Cardiac fibroblast (primary cell): ENCODE data around the gene TRIM24.

Experiments
- DNase-seq, 2 donors: peaks; one replicate each; pipeline versions ENCODE4 v3.0.0 to v3.0.0-alpha.2; 2010; ENCODE audit warnings: low read depth in 2 of 2
- H3K4me3 ChIP-seq, 2 donors: replicated peaks in 1 of 2; 1 replicate in 1 of 2; 2 replicates in 1 of 2; pipeline ENCODE4 v1.5.1; 2011; ENCODE audit warnings: low read depth in 2 of 2, low read length in 2 of 2, mild to moderate bottlenecking in 2 of 2, moderate library complexity in 1 of 2
- TF ChIP-seq, protein P1 (sequence below): IDR thresholded peaks from one replicate; pipeline ENCODE4 v1.5.1; 2011; ENCODE audit warnings: low read depth, mild to moderate bottlenecking, low read length, inconsistent platforms

TRIM24 gene

DNA sequence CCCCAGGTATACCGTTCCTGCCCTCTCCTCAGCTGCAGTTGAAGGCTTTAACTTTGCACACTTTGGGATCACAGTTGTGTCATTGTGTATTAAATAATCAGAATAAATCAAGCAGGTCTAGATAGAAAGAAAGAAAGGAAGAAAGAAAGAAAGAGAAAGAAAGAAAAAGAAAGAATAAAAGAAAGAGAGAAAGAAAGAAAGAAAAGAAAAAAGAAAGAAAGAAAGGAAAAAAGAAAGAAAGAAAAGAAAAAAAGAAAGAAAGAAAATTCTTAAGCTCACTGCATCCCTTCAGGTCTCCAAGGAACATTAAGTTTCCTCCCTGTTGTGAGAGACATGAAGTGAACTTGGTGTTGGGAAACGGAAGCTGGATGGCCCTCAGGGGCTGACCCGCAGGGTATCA is 17.2 kb upstream of the TRIM24 start:
- no peak for DNase-seq
- H3K4me3 ChIP-seq = no peak overlapping the region
- TF ChIP-seq, protein P1, sequence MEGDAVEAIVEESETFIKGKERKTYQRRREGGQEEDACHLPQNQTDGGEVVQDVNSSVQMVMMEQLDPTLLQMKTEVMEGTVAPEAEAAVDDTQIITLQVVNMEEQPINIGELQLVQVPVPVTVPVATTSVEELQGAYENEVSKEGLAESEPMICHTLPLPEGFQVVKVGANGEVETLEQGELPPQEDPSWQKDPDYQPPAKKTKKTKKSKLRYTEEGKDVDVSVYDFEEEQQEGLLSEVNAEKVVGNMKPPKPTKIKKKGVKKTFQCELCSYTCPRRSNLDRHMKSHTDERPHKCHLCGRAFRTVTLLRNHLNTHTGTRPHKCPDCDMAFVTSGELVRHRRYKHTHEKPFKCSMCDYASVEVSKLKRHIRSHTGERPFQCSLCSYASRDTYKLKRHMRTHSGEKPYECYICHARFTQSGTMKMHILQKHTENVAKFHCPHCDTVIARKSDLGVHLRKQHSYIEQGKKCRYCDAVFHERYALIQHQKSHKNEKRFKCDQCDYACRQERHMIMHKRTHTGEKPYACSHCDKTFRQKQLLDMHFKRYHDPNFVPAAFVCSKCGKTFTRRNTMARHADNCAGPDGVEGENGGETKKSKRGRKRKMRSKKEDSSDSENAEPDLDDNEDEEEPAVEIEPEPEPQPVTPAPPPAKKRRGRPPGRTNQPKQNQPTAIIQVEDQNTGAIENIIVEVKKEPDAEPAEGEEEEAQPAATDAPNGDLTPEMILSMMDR = no peak

DNA sequence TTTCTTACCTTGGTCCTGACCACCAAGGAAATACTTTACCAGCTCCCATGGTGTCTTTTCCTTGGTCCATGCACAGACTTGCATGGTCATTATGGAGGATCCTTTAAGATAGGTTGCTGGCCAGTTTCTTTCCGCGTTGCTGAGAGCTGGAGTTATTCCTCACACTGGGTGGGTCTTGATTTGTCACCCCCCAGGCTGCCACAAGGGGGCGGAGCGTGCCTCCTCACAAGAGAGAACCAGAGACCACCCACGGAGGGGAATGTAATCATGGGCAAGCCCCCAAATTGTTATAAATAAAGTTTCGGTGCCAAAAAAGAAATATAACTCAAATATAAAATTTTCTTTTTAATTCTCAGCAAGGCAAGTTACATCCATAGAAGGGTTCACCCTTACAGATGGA is 10.5 kb upstream of the TRIM24 start:
- DNase-seq = no peak
- TF ChIP-seq, protein P1 = peak; percentile 22
- H3K4me3 ChIP-seq = no peak overlapping the region

DNA sequence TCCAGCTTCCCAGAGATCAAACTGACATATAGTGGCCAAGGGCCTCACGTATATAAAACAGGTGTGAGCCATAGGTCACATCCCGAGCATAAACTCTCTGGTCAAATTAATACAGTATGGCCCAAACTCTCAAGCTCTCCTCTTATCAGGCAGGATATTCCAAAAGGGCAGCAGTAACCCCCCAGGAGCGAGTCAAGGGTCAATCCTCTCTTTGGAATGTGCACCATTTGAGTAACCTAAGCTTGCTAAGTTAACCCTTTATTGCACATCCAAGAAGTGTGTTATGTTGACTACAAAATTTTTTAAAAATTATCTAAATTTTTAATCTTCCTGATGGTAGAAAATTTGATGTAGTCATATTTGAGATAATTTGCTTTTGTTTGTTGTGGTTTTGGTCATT is 4.5 kb upstream of the TRIM24 start:
- TF ChIP-seq, protein P1 = no peak
- H3K4me3 ChIP-seq = no peak overlapping the region
- no peak for DNase-seq

DNA sequence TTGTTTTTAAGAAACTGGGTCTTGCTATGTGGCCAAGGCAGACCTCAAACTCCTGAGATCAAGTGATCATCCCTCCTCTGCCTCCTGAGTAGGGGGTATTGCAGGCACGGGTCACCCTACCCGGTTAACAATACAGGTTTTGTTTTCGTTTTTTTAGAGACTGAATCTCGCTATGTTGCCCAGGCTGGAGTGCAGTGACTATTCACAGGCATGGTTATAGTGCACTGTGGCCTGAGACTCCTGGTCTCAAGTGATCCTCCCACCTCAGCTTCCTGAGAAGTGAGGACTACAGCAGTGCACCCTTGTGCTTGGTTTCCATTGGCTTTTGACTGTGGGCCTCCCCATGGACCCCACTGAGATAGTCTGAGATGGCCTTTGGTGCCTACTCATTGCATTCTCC is 3.8 kb upstream of the TRIM24 start:
- TF ChIP-seq, protein P1 = no peak
- DNase-seq = no peak
- no peak overlapping the region for H3K4me3 ChIP-seq

DNA sequence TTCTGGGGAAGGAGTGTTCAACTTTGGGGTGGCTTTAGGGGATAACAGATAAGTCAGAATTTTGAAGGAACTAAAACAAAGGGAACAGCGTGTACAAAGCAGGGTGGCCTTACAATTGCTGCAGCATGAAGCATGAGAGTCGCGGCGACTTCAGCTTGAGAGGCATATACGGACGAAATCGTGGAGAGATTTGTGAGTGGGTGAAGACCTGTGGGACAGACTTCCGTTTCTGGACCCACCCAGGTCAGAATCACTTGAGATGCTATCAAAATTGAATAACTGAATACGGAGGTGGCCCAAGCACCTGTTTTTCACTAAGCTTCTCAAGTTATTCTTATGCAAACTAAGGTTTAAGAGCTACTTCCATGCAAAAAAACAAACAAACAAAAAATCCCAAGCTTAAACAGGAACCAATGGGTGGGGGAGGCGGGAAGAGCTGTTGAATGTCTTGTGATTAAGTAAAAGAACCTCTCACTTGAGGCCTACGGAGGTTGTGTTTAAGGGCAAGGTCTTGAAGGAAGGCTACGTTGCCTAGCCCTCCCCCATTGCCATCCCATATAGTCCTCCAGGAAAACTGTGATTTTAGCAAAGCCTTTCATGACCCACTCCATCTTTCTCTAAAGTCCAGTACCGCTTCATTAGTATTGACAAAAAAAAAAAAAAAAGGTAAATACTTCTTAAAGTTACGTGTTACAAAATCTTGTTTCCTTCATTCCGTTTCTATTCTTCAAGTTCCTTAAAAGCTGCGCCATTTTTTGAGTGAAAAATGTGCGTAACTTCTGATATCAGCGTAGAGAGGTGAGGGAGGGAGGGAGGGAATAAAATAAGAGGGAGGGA is 1.3 kb upstream of the TRIM24 start:
- no peak overlapping the region for H3K4me3 ChIP-seq
- DNase-seq = no peak
- TF ChIP-seq, protein P1 = no peak

DNA sequence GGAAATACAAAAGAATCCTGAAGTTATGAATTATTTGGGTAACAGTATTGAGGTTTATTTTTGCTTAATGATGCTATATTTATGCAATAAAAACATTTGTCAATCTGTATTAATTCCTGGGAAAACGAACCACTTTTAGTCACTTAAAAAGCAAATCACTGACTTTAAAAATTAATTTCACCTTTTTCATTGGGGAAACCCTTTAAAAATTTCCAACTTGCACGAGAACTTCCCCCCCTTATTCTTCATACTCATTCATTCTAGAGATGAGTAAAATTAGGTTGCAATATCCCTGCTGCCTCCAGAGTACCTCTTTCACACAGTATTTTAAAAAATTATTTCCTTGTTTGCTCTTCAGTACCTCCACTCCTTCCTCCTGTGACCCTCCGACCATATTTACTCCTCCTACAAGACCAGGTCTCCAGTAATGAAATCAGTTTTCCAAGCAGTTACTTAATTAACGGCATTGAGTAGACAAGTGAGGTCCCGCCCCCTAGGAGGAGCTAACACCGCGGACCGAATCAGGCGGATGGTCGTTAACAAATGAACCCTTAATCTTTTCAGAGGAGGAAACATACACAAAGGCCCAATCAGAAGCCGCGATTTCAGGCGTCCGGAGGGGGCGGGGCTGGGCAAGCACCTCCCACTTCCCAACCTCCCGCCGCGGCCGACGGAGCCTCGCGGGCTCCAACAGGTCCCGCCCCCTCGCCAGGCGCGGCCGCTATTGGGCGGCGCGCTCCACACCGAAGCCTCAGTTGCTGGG is 465 bp upstream of the TRIM24 start:
- TF ChIP-seq, protein P1 = peak; percentile 28
- peak overlapping the region; percentile 14 to 49 for H3K4me3 ChIP-seq
- DNase-seq = peak; percentile 98 to 99
